ENCODE measurements around the gene GSK3A. TPM values are rescaled to one million over a fixed set of nuclear protein-coding genes. Genes with fewer than 3 reads are reported as not detected.

GSK3A gene
- total and polyA plus RNA-seq, 2 experiments from 2014 or later = 32.2 to 36.6 TPM

GRCh38 chr19:42229301-42229854 is 13.0 kb downstream of the GSK3A start:
- Histone ChIP-seq H3K79me2 (peaks cover 13% of the 10 kb centered on the region), H3K4me2 (no peak overlapping the region), H3K36me3 (replicated peaks; ENCODE audit: insufficient read depth, low read depth) (no peaks in the 10 kb centered on the region), H3K27me3 (no peaks in the 10 kb centered on the region), H3K9me3 (ENCODE audit: low read depth) (no peaks in the 10 kb centered on the region), H3K4me1 (ENCODE audit: insufficient read depth) (no peaks in the 10 kb centered on the region), H3K27ac (peak overlapping the region; percentile 37), H2AFZ (no peak overlapping the region), H3K4me3 (no peak overlapping the region), H3K9me2 (replicated peaks; ENCODE audit: insufficient read depth) (no peaks in the 10 kb centered on the region), H4K20me1 (ENCODE audit: insufficient read depth, poor library complexity, severe bottlenecking) (peaks cover 15% of the 10 kb centered on the region)
- TF ChIP-seq CTCF (IDR thresholded peaks at IDR 0.05; ENCODE audit: poor library complexity) (no peak), EZH2phosphoT487 (IDR thresholded peaks at IDR 0.05; ENCODE audit: low read depth, severe bottlenecking, unreplicated experiment) (no peak), EZH2 (IDR thresholded peaks at IDR 0.05; ENCODE audit: borderline replicate concordance) (no peak)
- DNase-seq (ENCODE audit: low spot score) = no peak
- WGBS (ENCODE audit: low lambda C conversion rate, missing lambda C conversion rate) = 74% methylated on average over 4 of the region's 4 CpGs

GRCh38 chr19:42228641-42229040 is 13.8 kb downstream of the GSK3A start:
- no peak for TF ChIP-seq EZH2 (IDR thresholded peaks at IDR 0.05; ENCODE audit: borderline replicate concordance)
- TF ChIP-seq CTCF (IDR thresholded peaks at IDR 0.05; ENCODE audit: poor library complexity) = no peak
- TF ChIP-seq EZH2phosphoT487 (IDR thresholded peaks at IDR 0.05; ENCODE audit: low read depth, severe bottlenecking, unreplicated experiment) = no peak
- Histone ChIP-seq H3K9me3 (ENCODE audit: low read depth) (no peaks in the 10 kb centered on the region), H3K4me2 (no peak overlapping the region), H3K79me2 (peaks cover 13% of the 10 kb centered on the region), H2AFZ (no peak overlapping the region), H3K4me1 (ENCODE audit: insufficient read depth) (no peaks in the 10 kb centered on the region), H3K27ac (no peak overlapping the region), H3K9me2 (replicated peaks; ENCODE audit: insufficient read depth) (no peaks in the 10 kb centered on the region), H3K36me3 (replicated peaks; ENCODE audit: insufficient read depth, low read depth) (no peaks in the 10 kb centered on the region), H3K27me3 (no peaks in the 10 kb centered on the region), H3K4me3 (no peak overlapping the region), H4K20me1 (ENCODE audit: insufficient read depth, poor library complexity, severe bottlenecking) (peaks cover 15% of the 10 kb centered on the region)
- WGBS (ENCODE audit: low lambda C conversion rate, missing lambda C conversion rate) = 82% methylated on average over 4 of the region's 4 CpGs
- DNase-seq (ENCODE audit: low spot score) = no peak

DNA sequence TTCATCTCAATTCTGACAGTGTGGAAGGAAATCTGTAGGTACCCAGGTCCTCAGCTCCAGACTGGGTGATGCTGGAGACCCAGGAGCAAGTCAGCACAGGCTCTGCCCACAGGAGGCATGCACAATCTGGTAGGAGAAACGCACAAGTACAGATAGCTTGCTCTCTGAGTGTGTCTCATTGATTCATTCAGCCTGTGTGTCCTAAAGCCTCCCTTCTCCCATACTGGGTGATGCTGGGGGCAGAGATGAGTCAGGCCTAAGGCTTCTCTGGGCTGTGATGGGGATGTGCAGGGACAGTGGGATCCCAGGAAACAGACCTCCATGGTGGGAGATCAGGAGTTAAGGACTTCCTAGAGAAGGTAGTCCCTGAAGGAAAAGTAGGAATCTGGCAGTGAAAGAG is 15.5 kb downstream of the GSK3A start:
- no peak overlapping the region for H3K4me2 ChIP-seq
- 94% methylated on average over 1 of the region's 1 CpG for WGBS (ENCODE audit: low lambda C conversion rate, missing lambda C conversion rate)

More for the DNA sequence above, 15.5 kb downstream of the GSK3A start:
- Histone ChIP-seq H3K9me2 (replicated peaks; ENCODE audit: insufficient read depth) (no peaks in the 10 kb centered on the region), H3K27ac (no peak overlapping the region), H3K4me3 (no peak overlapping the region), H3K79me2 (peaks cover 30% of the 10 kb centered on the region), H3K36me3 (replicated peaks; ENCODE audit: insufficient read depth, low read depth) (no peaks in the 10 kb centered on the region), H2AFZ (no peak overlapping the region), H4K20me1 (ENCODE audit: insufficient read depth, poor library complexity, severe bottlenecking) (peaks cover 20% of the 10 kb centered on the region), H3K9me3 (ENCODE audit: low read depth) (no peaks in the 10 kb centered on the region), H3K27me3 (no peaks in the 10 kb centered on the region), H3K4me1 (ENCODE audit: insufficient read depth) (peaks cover 2% of the 10 kb centered on the region)
- DNase-seq (ENCODE audit: low spot score) = no peak
- TF ChIP-seq CTCF (IDR thresholded peaks at IDR 0.05; ENCODE audit: poor library complexity) (no peak), EZH2phosphoT487 (IDR thresholded peaks at IDR 0.05; ENCODE audit: low read depth, severe bottlenecking, unreplicated experiment) (no peak), EZH2 (IDR thresholded peaks at IDR 0.05; ENCODE audit: borderline replicate concordance) (no peak)
